Adipocyte (in vitro differentiated cells): Measurements from ENCODE around the gene RCC2.
"Not testable (repeated sequence)": the region's sequence is repeated elsewhere in the genome, so short reads cannot be mapped to it uniquely, and the experiment has no call there.

Source experiments
- DNase-seq: peaks from one replicate; pipeline ENCODE4 v3.0.0-alpha.2; 2015; ENCODE audit warnings: low read depth
- H3K27me3 ChIP-seq: replicated peaks from 2 replicates; pipeline ENCODE4 v1.7.0; 2013; ENCODE audit warnings: mild to moderate bottlenecking, low read length, moderate library complexity; ENCODE audit not compliant: control insufficient read depth, insufficient read depth
- H3K36me3 ChIP-seq: 2 replicates; pipeline ENCODE4 v1.7.0; 2013; ENCODE audit warnings: low read length, mild to moderate bottlenecking, moderate library complexity; ENCODE audit not compliant: control insufficient read depth, insufficient read depth, severe bottlenecking
- H3K4me1 ChIP-seq: 2 replicates; pipeline ENCODE4 v1.7.0; 2013; ENCODE audit warnings: mild to moderate bottlenecking, low read length, moderate library complexity; ENCODE audit not compliant: control insufficient read depth, insufficient read depth
- H3K4me3 ChIP-seq: 2 replicates; pipeline ENCODE4 v1.7.0; 2013; ENCODE audit warnings: mild to moderate bottlenecking, low read length, moderate library complexity
- H3K9ac ChIP-seq: 2 replicates; pipeline ENCODE4 v1.7.0; 2013; ENCODE audit warnings: mild to moderate bottlenecking, low read length, moderate library complexity
- H3K9me3 ChIP-seq: 2 replicates; pipeline ENCODE4 v1.7.0; 2013; ENCODE audit warnings: mild to moderate bottlenecking, low read length, moderate library complexity; ENCODE audit not compliant: control insufficient read depth

Gene RCC2

GRCh38 chr1:17468357-17469265 is 29.1 kb upstream of the RCC2 start:
- not testable (repeated sequence) for H3K27me3 ChIP-seq, H3K36me3 ChIP-seq, H3K4me3 ChIP-seq, H3K9me3 ChIP-seq, H3K9ac ChIP-seq, DNase-seq, H3K4me1 ChIP-seq

DNA sequence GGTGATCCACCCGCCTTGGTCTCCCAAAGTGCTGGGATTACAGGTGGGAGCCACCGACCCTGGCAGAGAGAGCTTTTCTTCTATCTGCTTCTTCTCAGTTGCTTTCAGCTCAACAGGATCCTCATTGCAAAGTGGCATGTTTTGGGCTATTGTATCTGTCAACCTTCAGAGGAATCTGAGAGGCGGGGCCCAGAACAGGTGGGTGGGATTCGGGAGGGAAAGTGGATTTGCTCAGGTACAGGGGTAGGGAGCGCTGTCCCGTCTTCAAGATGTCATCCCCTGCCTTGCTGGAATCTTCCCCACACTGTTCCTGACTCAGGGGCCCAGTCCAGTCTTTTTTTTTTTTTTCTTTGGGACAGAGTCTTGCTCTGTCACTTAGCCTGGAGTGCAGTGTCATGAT is 26.9 kb upstream of the RCC2 start:
- H3K27me3 ChIP-seq, result no peaks in the 10 kb centered on the region
- no peaks in the 10 kb centered on the region for H3K9me3 ChIP-seq
- no peak for DNase-seq
- H3K9ac ChIP-seq, result no peak overlapping the region
- H3K36me3 ChIP-seq, result no peaks in the 10 kb centered on the region
- H3K4me1 ChIP-seq, result no peaks in the 10 kb centered on the region
- H3K4me3 ChIP-seq, result no peak overlapping the region

DNA sequence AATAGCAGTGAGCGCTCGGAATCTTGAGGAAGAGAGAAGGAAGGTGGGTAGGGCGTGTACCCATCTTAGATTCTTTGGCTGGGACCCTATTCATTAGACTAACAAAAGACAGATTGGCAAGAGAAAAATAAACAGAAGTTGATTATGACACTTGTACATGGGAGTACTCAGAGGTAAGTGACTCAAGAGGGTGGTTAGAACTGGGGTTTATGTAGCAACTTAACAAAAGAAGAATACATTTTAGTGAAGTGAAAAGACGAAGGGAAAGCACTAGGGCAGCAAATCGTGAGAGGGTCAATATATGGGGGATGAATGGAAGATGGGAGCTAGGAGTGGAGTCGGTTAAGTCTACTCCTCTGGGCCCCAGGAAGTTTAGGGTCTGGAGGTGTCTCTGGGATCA is 25.8 kb upstream of the RCC2 start:
- no peaks in the 10 kb centered on the region for H3K9me3 ChIP-seq
- no peaks in the 10 kb centered on the region for H3K27me3 ChIP-seq
- H3K36me3 ChIP-seq, result no peaks in the 10 kb centered on the region
- no peak for DNase-seq
- no peak overlapping the region for H3K4me3 ChIP-seq
- H3K9ac ChIP-seq, result no peak overlapping the region
- H3K4me1 ChIP-seq, result no peaks in the 10 kb centered on the region

DNA sequence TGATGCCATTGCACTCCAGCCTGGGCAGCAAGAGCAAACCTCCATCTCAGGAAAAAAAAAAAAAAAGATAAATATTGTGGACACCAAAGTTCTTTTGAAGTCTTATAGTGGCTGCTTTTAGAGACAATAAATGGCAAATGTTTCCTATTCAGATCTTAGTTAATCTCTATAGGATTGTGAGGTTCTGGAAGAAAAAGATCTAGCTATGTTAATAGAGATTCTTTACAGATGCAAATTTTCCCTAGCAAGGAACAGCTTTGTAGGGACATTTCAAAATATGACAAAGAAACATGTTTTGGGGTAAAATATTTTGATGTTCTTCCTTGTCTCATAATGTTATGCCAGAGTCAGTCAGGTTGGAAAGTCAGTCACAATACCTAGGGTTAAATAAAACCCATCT is 24.5 kb upstream of the RCC2 start:
- Histone ChIP-seq H3K36me3 (no peaks in the 10 kb centered on the region), H3K9me3 (no peaks in the 10 kb centered on the region), H3K4me1 (no peaks in the 10 kb centered on the region), H3K9ac (no peak overlapping the region), H3K4me3 (no peak overlapping the region), H3K27me3 (no peaks in the 10 kb centered on the region)
- DNase-seq, result no peak

DNA sequence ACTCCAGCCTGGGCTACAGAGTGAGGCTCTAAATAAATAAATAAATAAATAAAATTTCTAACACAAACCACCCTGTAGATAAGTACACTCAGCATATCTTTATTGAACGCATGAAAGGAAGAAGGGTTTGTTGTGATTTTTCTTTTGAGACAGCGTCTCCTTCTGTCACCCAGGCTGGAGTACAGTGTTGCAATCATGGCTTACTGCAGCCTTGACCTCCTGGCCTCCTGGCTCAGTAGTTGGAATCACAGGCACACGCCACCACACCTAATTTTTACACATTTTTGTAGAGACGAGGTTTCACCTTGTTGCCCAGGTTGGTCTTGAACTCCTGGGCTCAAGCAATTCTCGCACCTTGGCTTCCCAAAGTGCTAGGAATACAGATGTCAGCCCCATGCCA is 23.2 kb upstream of the RCC2 start:
- no peaks in the 10 kb centered on the region for H3K4me1 ChIP-seq
- H3K4me3 ChIP-seq, result no peak overlapping the region
- H3K36me3 ChIP-seq, result no peaks in the 10 kb centered on the region
- no peaks in the 10 kb centered on the region for H3K9me3 ChIP-seq
- H3K9ac ChIP-seq, result no peak overlapping the region
- DNase-seq, result no peak
- H3K27me3 ChIP-seq, result no peaks in the 10 kb centered on the region

DNA sequence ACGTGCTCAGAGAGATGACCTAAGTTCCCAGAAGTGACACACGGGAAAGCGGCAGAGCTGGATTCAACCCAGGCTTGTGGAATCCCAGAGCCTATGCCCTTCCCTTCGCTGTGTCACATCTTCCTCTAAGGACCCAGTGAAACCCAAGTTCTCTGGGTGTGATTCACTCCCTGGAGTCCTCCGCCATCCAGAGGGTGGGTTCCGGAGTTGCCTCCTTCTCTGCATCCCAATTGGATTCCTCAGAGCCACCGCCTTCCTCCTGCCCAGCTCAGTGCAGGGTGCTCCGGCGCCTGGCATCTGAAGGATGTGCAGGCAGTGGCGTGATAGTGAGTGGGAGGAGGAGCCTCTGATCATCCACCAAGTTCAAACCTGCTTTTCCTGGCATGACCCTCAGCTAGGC is 20.7 kb upstream of the RCC2 start:
- Histone ChIP-seq H3K9me3 (no peaks in the 10 kb centered on the region), H3K4me1 (no peaks in the 10 kb centered on the region), H3K36me3 (no peaks in the 10 kb centered on the region), H3K27me3 (no peaks in the 10 kb centered on the region), H3K4me3 (no peak overlapping the region), H3K9ac (no peak overlapping the region)
- DNase-seq, result no peak

- Histone ChIP-seq H3K27me3 (no peaks in the 10 kb centered on the region), H3K9me3 (no peaks in the 10 kb centered on the region), H3K36me3 (no peaks in the 10 kb centered on the region), H3K4me1 (no peaks in the 10 kb centered on the region), H3K9ac (no peak overlapping the region), H3K4me3 (no peak overlapping the region)
- no peak for DNase-seq
Measured at GRCh38 chr1:17458794-17459193, 19.3 kb upstream of the RCC2 start.

DNA sequence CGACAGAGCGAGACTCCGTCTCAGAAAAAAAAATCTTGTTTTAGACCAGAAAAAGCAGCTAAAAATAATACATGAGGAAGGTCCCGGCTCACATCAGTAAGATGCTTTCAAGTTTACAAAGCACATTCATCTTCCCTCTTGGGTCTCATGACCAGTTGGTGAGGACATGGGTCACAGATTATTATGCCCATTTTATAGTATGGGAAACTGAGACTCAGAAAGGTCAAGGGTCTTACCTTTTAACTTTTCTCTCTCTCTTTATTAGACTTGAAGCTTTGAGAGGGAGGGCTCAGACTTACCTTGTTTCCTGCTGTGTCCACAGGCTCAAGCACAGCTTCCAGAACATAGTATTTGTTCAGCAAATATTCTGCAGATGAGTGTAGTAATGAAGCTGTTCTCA is 13.2 kb upstream of the RCC2 start:
- H3K36me3 ChIP-seq, result no peaks in the 10 kb centered on the region
- peaks cover 7% of the 10 kb centered on the region for H3K4me1 ChIP-seq
- DNase-seq, result no peak
- no peaks in the 10 kb centered on the region for H3K9me3 ChIP-seq
- H3K4me3 ChIP-seq, result no peak overlapping the region
- no peak overlapping the region for H3K9ac ChIP-seq
- peaks cover 7% of the 10 kb centered on the region for H3K27me3 ChIP-seq

DNA sequence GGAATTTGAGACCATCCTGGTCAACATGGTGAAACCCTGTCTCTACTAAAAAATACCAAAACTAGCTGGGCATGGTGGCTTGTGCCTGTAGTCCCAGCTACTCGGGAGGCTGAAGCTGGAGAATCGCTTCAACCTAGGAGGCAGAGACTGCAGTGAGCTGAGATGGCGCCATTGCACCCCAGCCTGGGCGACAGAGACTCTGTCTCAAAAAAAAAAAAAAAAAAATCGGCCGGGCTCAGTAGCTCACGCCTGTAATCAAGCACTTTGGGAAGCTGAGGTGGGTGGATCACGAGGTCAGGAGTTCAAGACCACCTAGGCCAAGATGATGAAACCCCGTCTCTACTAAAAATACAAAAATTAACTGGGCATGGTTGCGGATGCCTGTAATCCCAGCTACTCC is 12.7 kb upstream of the RCC2 start:
- H3K36me3 ChIP-seq, H3K9ac ChIP-seq, DNase-seq, H3K27me3 ChIP-seq, H3K9me3 ChIP-seq, H3K4me3 ChIP-seq: not testable (repeated sequence)
- peaks cover 11% of the 10 kb centered on the region for H3K4me1 ChIP-seq

DNA sequence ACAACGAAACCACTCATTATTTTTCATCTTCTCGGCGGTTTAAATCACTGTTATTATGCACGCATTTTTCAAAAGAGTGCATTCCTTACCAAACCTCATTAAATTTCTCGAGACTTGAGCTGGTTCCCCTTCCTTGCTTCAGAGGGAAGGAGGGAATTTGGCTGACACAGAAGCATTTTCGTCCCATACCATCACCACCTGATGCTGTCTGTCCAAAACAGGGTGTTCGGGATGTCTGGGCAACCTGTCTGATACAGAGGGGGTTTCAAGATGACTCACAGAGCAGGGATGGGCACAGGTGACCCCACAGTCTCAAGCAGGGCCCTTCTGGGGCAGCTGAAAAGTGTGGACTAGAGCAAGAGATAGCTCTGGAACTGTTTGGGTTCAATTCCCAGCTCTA is 12.3 kb upstream of the RCC2 start:
- H3K27me3 ChIP-seq, result peaks cover 7% of the 10 kb centered on the region
- H3K9me3 ChIP-seq, result no peaks in the 10 kb centered on the region
- no peak overlapping the region for H3K4me3 ChIP-seq
- H3K36me3 ChIP-seq, result no peaks in the 10 kb centered on the region
- no peak for DNase-seq
- H3K9ac ChIP-seq, result no peak overlapping the region
- H3K4me1 ChIP-seq, result peaks cover 12% of the 10 kb centered on the region

DNA sequence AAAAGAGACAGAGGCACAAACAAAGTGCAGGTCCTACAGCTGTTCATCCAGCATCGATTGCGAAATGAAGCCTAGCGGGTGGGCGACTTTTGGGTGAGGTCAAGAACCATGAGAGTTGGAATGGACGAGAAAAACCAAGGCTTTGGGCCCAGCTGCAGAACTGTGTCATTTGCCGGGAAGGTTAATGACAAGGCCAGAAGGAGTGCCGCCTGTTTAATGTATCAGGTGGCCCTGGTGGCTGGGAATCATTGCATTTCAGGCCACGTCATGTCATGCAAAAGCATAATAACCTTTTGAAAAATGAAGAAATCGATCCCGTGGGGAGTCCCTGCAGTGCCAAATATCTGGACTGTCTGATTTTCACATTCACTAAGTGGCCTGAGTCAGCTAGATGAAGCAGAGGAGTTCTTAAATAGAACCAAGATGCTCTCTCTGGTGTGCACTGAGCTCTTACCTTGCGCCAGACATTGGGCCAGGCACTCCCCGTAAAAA is 8.1 kb upstream of the RCC2 start:
- DNase-seq, result no peak
- H3K9me3 ChIP-seq, result no peaks in the 10 kb centered on the region

GRCh38 chr1:17442841-17443240 is 3.4 kb upstream of the RCC2 start:
- Histone ChIP-seq H3K9me3 (no peaks in the 10 kb centered on the region), H3K4me3 (no peak overlapping the region), H3K36me3 (no peaks in the 10 kb centered on the region), H3K4me1 (peaks cover 33% of the 10 kb centered on the region), H3K27me3 (no peaks in the 10 kb centered on the region), H3K9ac (no peak overlapping the region)
- no peak for DNase-seq

More for the DNA sequence above, 8.1 kb upstream of the RCC2 start:
- Histone ChIP-seq H3K36me3 (no peaks in the 10 kb centered on the region), H3K4me1 (peaks cover 17% of the 10 kb centered on the region), H3K9ac (no peak overlapping the region), H3K27me3 (peaks cover 5% of the 10 kb centered on the region), H3K4me3 (no peak overlapping the region)
